HepG2 (cell line): ENCODE measurements around the gene CYP46A1. TPM values are rescaled to one million over a fixed set of nuclear protein-coding genes. Genes with fewer than 3 reads are reported as not detected.

Experiments
- ATAC-seq: fragments of 200-7000 bp; cut with Tn5 transposase; 3 replicates; pipeline ENCODE4 v1.9.1; 2020; ENCODE audit warnings: mild to moderate bottlenecking, moderate library complexity
- BruUV-seq: library from RNA; stranded (reverse); fragments of 400-500 nt; replicated peaks from 2 replicates; lab custom pipeline; 2021; lab: Mats Ljungman, UMichigan
- CTCF ChIA-PET: fragments of 300-600 bp; formaldehyde crosslinking; extraction: SDS; loops from one replicate; lab custom pipeline; 2021; ENCODE audit warnings: low total read pairs, inconsistent platforms, low intra/inter-chr PET ratio; lab: Yijun Ruan, JAX
- POLR2A ChIA-PET: fragments of 350-600 bp; sonication (Branson Sonifier 250); formaldehyde crosslinking; loops from one replicate; lab custom pipeline; 2020; ENCODE audit warnings: antibody characterized with exemption, inconsistent platforms; lab: Yijun Ruan, JAX
- DNase-seq: peaks from one replicate; pipeline ENCODE4 v3.0.0-alpha.2; 2015; ENCODE audit warnings: low spot score
- FAIRE-seq: peaks from 3 replicates; lab custom pipeline; 2011; peaks lifted over from hg19 to GRCh38; lab: Jason Lieb, UNC
- H2AFZ ChIP-seq: one replicate; pipeline ENCODE4 v1.6.1; 2011; ENCODE audit warnings: low read length, inconsistent platforms
- H3K27ac ChIP-seq: fragments of 300-600 bp; 3 replicates; pipeline ENCODE4 v1.8.0; 2011; ENCODE audit warnings: mixed run types, mild to moderate bottlenecking, mixed read lengths, low read length, inconsistent platforms; ENCODE audit not compliant: insufficient read depth; ENCODE audit errors: extremely low read length
- H3K27me3 ChIP-seq, 2 experiments: fragments of 200-600 bp in 1 of 2; 2 replicates in 1 of 2; 3 replicates in 1 of 2; pipeline versions ENCODE4 v1.6.0 to v1.8.0; 2011; ENCODE audit warnings: low read length in 2 of 2, mild to moderate bottlenecking in 2 of 2, moderate library complexity in 2 of 2, inconsistent platforms in 1 of 2; ENCODE audit not compliant: insufficient read depth in 2 of 2, control insufficient read depth in 1 of 2
- H3K36me3 ChIP-seq, 2 experiments: fragments of 200-600 bp in 1 of 2; replicated peaks in 1 of 2; 2 replicates in 1 of 2; 3 replicates in 1 of 2; pipeline versions ENCODE4 v1.5.1 to v1.8.0; 2011; ENCODE audit warnings: low read length in 2 of 2, inconsistent platforms in 1 of 2; ENCODE audit not compliant: insufficient read depth in 2 of 2, control insufficient read depth in 1 of 2
- H3K4me1 ChIP-seq: 2 replicates; pipeline ENCODE4 v1.5.1; 2012; ENCODE audit warnings: low read length, inconsistent platforms; ENCODE audit not compliant: insufficient read depth
- H3K4me2 ChIP-seq: 2 replicates; pipeline ENCODE4 v1.6.0; 2011; ENCODE audit warnings: low read depth, low read length, inconsistent platforms
- H3K4me3 ChIP-seq, 3 experiments: fragments of 200-600 bp in 1 of 3; sonication (generic), shearing (Covaris generic) in 1 of 3; replicated peaks in 1 of 3; 2 replicates each; pipeline ENCODE4 v1.5.1; 2011 to 2016; ENCODE audit warnings: low read length in 3 of 3, inconsistent platforms in 2 of 3, low read depth in 2 of 3, mild to moderate bottlenecking in 2 of 3, control low read depth in 1 of 3, mixed read lengths in 1 of 3; ENCODE audit not compliant: insufficient read depth in 1 of 3
- H3K79me2 ChIP-seq: one replicate; pipeline ENCODE4 v1.6.1; 2011; ENCODE audit warnings: low read length, inconsistent platforms; ENCODE audit not compliant: insufficient read depth
- H3K9ac ChIP-seq: 2 replicates; pipeline ENCODE4 v1.6.0; 2011; ENCODE audit warnings: mild to moderate bottlenecking, low read depth, low read length, inconsistent platforms; ENCODE audit not compliant: insufficient read depth
- H3K9me3 ChIP-seq: 2 replicates; pipeline ENCODE4 v1.5.1; 2012; ENCODE audit warnings: mild to moderate bottlenecking, low read length
- H4K20me1 ChIP-seq: 2 replicates; pipeline ENCODE4 v1.6.0; 2011; ENCODE audit warnings: inconsistent platforms, mild to moderate bottlenecking, low read length, moderate library complexity; ENCODE audit not compliant: insufficient read depth
- ARID2 ChIP-seq: sonication (generic); formaldehyde crosslinking; IDR thresholded peaks from 2 replicates; pipeline ENCODE4 v1.8.1; 2022; ENCODE audit warnings: mild to moderate bottlenecking, missing genetic modification reagents, borderline replicate concordance
- ARNT2 ChIP-seq: sonication (generic); formaldehyde crosslinking; IDR thresholded peaks from 2 replicates; pipeline ENCODE4 v1.8.0; 2022; ENCODE audit warnings: mild to moderate bottlenecking, low read depth, missing genetic modification reagents, moderate library complexity
- HNRNPUL1 ChIP-seq: fragments of 200-400 bp; formaldehyde crosslinking; IDR thresholded peaks from 2 replicates; pipeline ENCODE4 v1.6.1; 2017; ENCODE audit warnings: low read depth, mild to moderate bottlenecking, low read length, moderate library complexity
- MAF1 ChIP-seq: sonication (generic); formaldehyde crosslinking; IDR thresholded peaks from 2 replicates; pipeline ENCODE4 v1.5.0; 2020; ENCODE audit warnings: missing genetic modification reagents, borderline replicate concordance
- RNF219 ChIP-seq: sonication (generic); formaldehyde crosslinking; IDR thresholded peaks from 2 replicates; pipeline ENCODE4 v1.5.0; 2020; ENCODE audit warnings: mild to moderate bottlenecking, missing genetic modification reagents
- SMARCC2 ChIP-seq: fragments of 450-650 bp; IDR thresholded peaks from 2 replicates; pipeline ENCODE4 v1.6.1; 2017; ENCODE audit warnings: antibody characterized with exemption, mild to moderate bottlenecking
- SPEN ChIP-seq: sonication (generic); formaldehyde crosslinking; IDR thresholded peaks from 2 replicates; pipeline ENCODE4 v1.5.1; 2020; ENCODE audit warnings: low read depth, mild to moderate bottlenecking, missing genetic modification reagents
- ZFAT ChIP-seq: sonication (generic); formaldehyde crosslinking; conservative IDR thresholded peaks from 2 replicates; pipeline ENCODE4 v1.8.1; 2023; ENCODE audit warnings: missing genetic modification reagents, inconsistent platforms
- ZFP36 ChIP-seq: fragments of 150-350 bp; IDR thresholded peaks from 2 replicates; pipeline ENCODE4 v1.6.1; 2018; ENCODE audit warnings: borderline replicate concordance, low read length, low read depth; ENCODE audit not compliant: partially characterized antibody
- ZKSCAN8 ChIP-seq: IDR thresholded peaks from 2 replicates; pipeline ENCODE4 v1.6.1; 2016; ENCODE audit warnings: borderline replicate concordance, missing genetic modification reagents, missing compliant biosample characterization
- ZNF234 ChIP-seq: sonication (generic); formaldehyde crosslinking; conservative IDR thresholded peaks from 2 replicates; pipeline ENCODE4 v1.5.1; 2020; ENCODE audit warnings: mild to moderate bottlenecking, missing genetic modification reagents
- ZNF343 ChIP-seq: sonication (generic); formaldehyde crosslinking; IDR thresholded peaks from 2 replicates; pipeline ENCODE4 v1.4.0; 2020; ENCODE audit warnings: mild to moderate bottlenecking, missing genetic modification reagents
- ZNF460 ChIP-seq: sonication (generic); formaldehyde crosslinking; IDR thresholded peaks from 2 replicates; pipeline ENCODE4 v1.5.1; 2020; ENCODE audit warnings: missing genetic modification reagents, mild to moderate bottlenecking, borderline replicate concordance
- ZSCAN20 ChIP-seq: sonication (generic); formaldehyde crosslinking; IDR thresholded peaks from 2 replicates; pipeline ENCODE4 v1.4.0; 2020; ENCODE audit warnings: missing genetic modification reagents, mild to moderate bottlenecking, borderline replicate concordance
- WGBS: methylation state at CpG from one replicate; pipeline ENCODE4 v1.1.6; 2017; ENCODE audit warnings: low lambda C conversion rate; 5-methylcytosine and 5-hydroxymethylcytosine counted together
- in situ Hi-C: cut with HindIII; loops from 2 replicates; pipeline ENCODE4 v1.10.0; 2017; ENCODE audit warnings: low pct_unique_long_range_greater_than_20kb; ENCODE audit not compliant: extremely low pct_ligation_motif_present
- intact Hi-C: fragments of 100-400 bp; cut with micrococcal nuclease; formaldehyde crosslinking; loops from one replicate; pipeline ENCODE4 v1.10.0; 2022; ENCODE audit not compliant: unreplicated experiment
- polyA plus RNA-seq, 8 experiments: library from polyadenylated mRNA; depleted of rRNA in 3 of 8; stranded (reverse) in 7 of 8; unstranded in 1 of 8; fragments of >200 nt; fragmentation: Illumina TruSeq in 4 of 8; extraction: Trizol in 4 of 8; gene quantifications; 2 replicates each; pipeline versions ENCODE4 v1.2.1 to v1.2.3, GENCODE V29; 2011 to 2016; ENCODE audit warnings: low read depth in 4 of 8, missing spikeins in 1 of 8, mixed read lengths in 1 of 8; ENCODE audit not compliant: insufficient read depth in 1 of 8
- total RNA-seq, 5 experiments: library from RNA; depleted of rRNA; stranded (reverse); fragments of >200 nt; fragmentation: Illumina TruSeq; extraction: Trizol; gene quantifications; 2 replicates each; pipeline ENCODE4 v1.2.3, GENCODE V29; 2016; ENCODE audit warnings: low read depth in 1 of 5
- TF ChIP-seq, protein P1 (sequence below): sonication (generic); formaldehyde crosslinking; IDR thresholded peaks from 2 replicates; pipeline ENCODE4 v1.4.0; 2020; ENCODE audit warnings: mild to moderate bottlenecking, missing genetic modification reagents

Gene CYP46A1
- total and polyA plus RNA-seq, 2 of the 13 experiments (the other 11 are each of a cell fraction or from before 2014, with no cell fraction given) = not detected

- POLR2A ChIA-PET = no interaction called here
- in situ Hi-C loops = no loop called here
- CTCF ChIA-PET = no interaction called here
These were observed 4.1 kb downstream of the CYP46A1 start for GRCh38 chr14:99688210-99688581.

More at GRCh38 chr14:99688210-99688581, 4.1 kb downstream of the CYP46A1 start:
- no peak for DNase-seq
- H3K4me1 ChIP-seq = peaks cover 6% of the 10 kb centered on the region; the same call in 1 of the 2 replicates
- TF ChIP-seq ZNF234 (CRISPR knock-in tag) (no peak), ARNT2 (CRISPR knock-in tag) (no peak), ZSCAN20 (no peak), ARID2 (CRISPR knock-in tag) (no peak), ZNF343 (CRISPR knock-in tag) (no peak), SMARCC2 (no peak), MAF1 (CRISPR knock-in tag) (no peak), HNRNPUL1 (no peak), ZNF460 (no peak), ZKSCAN8 (CRISPR knock-in tag) (no peak), ZFP36 (no peak), SPEN (CRISPR knock-in tag) (no peak), RNF219 (CRISPR knock-in tag) (no peak), ZFAT (CRISPR knock-in tag) (no peak)
- TF ChIP-seq, protein P1, sequence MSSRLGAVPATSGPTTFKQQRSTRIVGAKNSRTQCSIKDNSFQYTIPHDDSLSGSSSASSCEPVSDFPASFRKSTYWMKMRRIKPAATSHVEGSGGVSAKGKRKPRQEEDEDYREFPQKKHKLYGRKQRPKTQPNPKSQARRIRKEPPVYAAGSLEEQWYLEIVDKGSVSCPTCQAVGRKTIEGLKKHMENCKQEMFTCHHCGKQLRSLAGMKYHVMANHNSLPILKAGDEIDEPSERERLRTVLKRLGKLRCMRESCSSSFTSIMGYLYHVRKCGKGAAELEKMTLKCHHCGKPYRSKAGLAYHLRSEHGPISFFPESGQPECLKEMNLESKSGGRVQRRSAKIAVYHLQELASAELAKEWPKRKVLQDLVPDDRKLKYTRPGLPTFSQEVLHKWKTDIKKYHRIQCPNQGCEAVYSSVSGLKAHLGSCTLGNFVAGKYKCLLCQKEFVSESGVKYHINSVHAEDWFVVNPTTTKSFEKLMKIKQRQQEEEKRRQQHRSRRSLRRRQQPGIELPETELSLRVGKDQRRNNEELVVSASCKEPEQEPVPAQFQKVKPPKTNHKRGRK = no peak
- TF ChIP-seq, all 625 proteins: peak for 0
- no peak for FAIRE-seq
- Histone ChIP-seq H3K9ac (no peak overlapping the region), H3K36me3 (no peaks in the 10 kb centered on the region), H3K27me3 (peaks cover 0 to 13% of the 10 kb centered on the region in 2 experiments; a peak in 2 of 5 replicates), H4K20me1 (no peaks in the 10 kb centered on the region), H3K9me3 (no peaks in the 10 kb centered on the region), H3K79me2 (no peaks in the 10 kb centered on the region), H3K4me2 (no peak overlapping the region), H2AFZ (no peak overlapping the region), H3K27ac (no peak overlapping the region), H3K4me3 (no peak overlapping the region)
- 44% methylated on average over 10 of the region's 10 CpGs for WGBS
- no peak for ATAC-seq
- no TSS peak for BruUV-seq
- intact Hi-C loops = no loop called here
